Measurements from ENCODE around the gene FAF1.

The FAF1 gene

DNA sequence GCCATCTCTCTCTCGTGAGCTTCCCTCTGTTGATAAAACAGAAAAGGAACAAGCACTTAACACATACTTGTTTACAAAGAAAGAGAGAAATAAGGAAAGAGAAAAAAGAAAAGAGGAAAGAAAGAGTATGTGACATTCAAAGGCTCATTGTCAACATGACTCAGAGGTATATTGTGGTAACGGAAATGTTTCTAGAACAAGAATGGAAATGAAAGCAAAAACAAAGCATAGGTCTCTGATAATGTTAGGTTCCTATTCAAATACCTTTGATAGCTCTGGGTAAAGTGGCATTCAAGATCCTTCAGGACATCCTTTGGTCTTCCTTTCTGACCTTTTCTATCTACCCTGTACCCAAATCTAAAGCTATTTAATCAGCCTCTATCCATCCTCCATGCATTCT lies 469.4 kb downstream of the FAF1 start:
- no peak for DNase-seq (ENCODE audit: low read depth in 2 of 2)

DNA sequence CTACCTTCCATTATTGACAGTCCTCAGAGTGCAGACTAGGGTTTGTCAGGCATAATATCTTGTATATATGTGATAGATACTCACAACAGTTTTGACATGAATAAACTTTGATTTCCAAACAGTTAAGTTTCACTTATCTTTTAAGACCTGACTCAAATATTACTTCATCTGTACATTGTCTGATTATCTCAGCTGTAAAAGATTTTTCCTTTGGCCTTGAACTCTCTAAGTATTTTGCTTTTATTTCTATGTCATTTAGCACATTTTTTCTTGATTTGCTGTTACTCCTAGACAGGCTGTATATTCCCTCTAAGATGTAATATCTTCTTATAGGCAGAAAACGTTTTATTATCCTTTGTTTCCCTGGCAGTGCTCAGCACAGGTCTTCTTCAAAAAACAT lies 471.2 kb downstream of the FAF1 start:
- no peak for DNase-seq (ENCODE audit: low read depth in 2 of 2)

DNA sequence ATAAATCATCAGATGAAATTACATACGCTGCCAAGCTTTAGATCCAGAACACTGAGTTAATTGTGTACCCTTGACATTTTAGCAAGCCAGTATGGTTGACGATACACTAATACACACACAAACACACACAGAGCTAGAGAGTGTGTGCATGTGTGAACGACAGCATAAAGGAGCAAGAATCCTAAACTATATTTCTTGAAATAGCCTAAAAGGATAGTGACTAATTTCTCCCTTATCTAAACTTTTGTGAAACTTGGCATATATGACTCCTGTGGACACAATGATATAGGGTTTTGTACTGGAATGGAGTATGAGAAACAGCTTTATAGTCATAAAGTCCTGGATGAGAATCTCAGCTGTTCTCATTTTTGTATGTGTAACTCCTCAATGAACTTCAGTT lies 471.7 kb downstream of the FAF1 start:
- DNase-seq (ENCODE audit: low read depth in 2 of 2): no peak

DNA sequence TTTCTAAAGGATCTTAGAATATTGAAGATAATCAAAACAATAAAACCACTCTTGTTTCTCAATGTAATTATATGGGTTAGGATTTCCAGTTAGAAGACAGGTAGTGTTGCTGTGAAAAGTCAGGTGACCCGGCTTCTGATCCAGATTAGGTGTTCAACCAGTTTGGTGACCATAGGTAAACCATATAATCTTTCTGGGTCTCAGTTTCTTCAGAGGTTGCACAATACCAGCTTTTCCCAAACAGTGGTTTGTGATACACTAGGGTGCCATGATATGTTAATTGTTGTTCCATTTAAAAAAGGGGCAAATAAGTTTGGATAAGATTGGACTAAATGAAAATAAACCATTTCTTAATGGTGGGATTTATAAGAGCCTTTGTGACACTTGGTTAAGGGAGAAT lies 472.3 kb downstream of the FAF1 start:
- no peak for DNase-seq (ENCODE audit: low read depth in 2 of 2)

DNA sequence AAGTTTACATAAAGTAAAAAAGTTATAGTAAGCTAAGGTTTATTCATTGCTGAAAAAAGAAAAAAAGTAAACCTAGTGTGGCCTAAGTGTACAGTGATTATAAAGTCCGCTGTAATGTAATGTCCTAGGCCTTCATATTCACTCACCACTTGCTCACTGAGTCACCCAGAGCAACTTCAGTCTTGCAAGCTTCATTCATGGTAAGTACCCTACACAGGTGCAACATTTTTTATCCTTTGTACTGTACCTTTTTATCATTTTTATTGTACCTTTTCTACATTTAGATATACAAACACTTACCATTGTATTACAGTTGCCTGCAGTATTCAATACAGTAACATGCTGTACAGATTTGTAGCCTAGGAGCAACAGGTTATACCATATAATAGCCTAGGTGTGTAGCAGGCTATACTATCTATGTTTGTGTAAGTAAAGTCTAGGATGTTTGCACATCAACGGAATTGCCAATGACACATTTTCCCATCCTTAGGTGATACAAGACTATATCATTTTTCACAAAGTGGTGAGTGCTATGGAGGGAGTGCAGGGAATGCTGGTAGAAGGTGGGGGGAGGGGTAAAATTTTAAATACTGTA lies 478.8 kb downstream of the FAF1 start:
- no peak for DNase-seq (ENCODE audit: low read depth in 2 of 2)

DNA sequence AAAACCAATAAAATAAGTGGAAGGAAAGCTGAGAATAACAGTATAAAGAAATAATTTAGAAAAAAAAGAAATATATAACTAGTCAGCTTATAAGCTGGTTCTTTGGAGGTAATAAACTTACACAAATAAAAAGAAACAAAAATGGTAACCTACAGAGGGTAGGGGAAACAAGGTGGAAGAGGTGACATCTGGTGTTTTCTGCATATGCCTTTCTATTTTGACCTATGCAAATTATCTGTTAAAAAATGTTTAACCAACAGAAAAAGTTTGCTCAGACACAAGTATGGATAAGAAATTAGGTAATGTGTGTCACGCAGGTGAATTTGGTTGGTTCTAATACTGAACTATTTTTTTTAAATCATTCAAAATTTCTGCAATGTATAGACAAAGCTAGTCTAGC lies 483.3 kb downstream of the FAF1 start:
- no peak for DNase-seq (ENCODE audit: low read depth in 2 of 2)

DNA sequence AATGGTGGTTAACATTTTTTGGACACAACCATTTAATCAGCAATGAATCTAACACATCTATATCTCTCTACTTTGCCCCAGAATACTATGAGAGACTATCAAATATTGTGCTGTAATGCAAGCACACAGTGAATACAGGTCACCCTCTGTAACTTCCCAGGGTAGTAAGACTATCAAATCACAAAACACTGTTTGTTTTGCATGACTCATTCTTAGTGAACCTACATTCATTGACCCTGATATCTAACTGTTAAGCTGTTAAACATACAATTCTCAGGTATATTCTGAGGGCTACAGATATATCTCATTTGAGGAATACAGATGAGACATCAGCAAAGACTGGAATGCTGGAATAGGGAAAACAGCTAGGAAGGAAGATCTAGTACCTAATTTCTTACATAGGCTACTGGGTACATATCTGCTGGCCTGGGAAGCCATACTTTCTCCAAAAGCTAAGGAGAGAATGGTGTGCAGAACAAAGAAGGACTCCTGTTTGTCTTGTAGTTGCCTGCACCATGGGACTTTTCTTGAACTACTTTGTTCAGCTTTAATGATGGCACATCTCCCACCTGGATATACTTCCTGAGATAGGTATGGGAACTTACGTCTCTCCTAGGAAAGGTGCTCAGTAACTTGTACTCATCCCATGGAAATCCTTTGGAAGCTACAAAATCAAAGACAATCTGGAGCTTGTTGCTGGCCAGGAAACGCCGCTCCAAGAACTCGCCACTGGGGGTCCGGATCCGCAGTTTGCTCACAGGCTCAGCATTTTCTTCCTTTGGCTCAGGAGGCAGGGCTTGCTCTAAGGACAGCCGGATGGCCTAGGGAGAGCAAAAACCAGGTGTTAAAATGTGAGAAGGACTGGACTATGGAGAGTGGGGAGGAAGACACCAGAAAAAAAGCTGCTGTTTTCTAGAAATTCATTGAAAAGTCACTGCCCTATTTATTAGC lies 484.9 kb downstream of the FAF1 start:
- no peak for DNase-seq (ENCODE audit: low read depth in 2 of 2)

DNA sequence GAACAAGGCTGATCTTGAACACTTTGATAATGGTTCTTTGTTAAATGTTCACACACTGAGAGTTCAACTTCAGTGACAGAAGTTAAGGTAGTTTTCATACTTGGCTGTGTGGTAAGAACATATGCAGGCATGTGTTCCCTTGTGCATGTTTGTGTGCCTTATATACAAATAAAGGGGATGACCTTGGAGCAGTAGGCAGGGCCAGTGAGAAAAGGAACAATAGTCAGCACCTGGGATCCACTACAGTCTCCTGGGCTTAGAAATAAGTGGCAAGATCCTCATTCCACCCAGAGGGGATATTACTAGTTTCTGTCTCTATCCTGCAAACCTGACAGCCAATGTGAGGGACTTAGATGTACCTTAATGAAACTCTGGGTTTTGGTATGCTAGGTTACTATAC lies 486.6 kb downstream of the FAF1 start:
- no peak for DNase-seq (ENCODE audit: low read depth in 2 of 2)

DNA sequence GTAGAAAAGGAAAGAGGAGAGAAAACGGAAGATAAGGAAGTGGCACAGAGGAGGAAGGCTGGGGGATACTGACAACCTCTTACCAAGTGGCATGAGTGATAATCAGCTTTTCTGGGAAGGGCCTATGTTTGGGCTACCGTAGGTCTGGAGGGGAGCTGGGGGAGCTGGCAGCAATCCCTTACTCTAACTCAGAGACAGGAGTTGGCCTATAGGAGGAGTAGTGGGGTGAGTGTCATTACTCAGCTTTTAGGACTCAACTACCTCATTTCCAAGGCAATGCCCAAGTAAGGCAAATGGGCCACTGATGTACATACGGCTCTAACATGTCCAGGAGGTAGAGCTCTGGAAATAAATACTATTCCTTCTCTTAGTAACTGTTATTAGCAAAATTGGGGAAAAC lies 488.1 kb downstream of the FAF1 start:
- no peak for DNase-seq (ENCODE audit: low read depth in 2 of 2)

DNA sequence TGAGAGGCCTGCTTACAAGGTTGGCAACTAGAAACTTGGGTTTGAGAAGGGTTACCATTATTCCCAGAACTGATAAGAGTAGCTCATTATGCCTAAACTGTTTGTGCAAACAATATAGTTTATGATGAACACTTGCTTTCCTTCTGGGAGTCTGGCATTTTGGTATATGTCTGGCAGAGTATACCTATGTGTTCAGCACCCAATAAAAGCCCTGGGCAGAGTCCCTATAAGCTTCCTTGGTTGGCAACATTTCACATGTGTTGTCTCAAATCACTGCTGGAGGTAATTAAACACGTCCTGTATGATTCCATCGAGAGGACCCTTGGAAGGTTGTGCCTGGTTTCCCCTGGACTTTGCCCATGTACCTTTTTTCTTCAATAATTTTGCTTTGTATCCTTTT lies 497.1 kb downstream of the FAF1 start:
- no peak for DNase-seq (ENCODE audit: low read depth in 2 of 2)

DNA sequence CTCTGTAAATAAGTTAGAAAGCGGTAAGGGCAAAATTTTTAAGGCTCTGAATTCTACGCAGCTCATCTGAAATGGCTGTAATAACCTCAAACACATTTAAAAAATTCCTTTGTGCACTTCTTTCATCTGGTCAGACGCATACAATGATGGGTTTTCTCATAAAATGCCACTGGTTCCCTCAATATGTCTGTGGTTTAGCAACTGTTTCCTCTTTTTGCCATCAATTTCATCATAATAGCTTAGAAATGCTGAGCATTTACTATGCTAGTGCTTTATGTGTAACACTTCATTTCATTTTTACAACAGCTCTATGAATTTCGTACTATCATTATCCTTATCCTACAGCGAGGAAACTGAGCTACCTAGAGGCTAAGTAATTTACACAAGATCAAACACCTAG lies 501.6 kb downstream of the FAF1 start:
- DNase-seq (ENCODE audit: low read depth in 2 of 2): no peak

DNA sequence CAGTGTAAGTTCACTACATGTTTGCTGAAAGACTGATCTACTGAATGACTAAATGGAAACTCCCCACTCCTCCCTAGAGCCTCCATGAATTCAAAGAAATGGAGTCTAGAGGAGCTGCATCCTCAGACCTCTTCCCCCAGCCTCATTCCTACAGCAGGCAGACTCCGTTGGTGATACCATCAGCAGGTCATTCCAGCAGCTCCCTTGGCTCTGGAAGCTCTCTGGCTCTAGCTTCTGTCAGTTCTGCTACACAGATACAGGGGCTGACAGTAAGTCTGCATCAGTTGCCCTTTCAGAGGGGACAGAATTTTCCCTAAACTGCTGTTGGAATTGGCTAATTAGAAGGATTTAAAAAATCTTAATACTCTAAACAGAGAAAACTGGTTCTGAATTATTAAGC lies 505.2 kb downstream of the FAF1 start:
- no peak for DNase-seq (ENCODE audit: low read depth in 2 of 2)

DNA sequence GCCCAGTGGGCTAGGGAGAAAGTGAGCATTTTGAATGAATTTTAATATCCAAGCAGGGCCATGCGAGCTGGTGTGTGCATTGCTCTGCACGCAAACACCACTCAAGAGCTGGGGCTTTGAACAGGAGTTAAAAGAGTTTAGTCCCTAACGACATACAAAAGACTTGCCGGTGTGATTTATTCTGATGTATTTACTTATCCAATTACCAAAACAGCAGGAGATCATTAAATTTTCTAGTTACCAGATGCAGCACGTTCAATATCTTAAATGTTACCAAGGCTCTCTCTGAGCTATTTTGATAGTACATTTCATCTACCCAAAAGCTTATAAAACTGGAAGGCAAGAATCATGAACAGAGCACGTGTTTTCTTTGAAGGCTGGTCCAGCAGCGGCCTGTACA lies 506.8 kb downstream of the FAF1 start:
- no peak for DNase-seq (ENCODE audit: low read depth in 2 of 2)

DNA sequence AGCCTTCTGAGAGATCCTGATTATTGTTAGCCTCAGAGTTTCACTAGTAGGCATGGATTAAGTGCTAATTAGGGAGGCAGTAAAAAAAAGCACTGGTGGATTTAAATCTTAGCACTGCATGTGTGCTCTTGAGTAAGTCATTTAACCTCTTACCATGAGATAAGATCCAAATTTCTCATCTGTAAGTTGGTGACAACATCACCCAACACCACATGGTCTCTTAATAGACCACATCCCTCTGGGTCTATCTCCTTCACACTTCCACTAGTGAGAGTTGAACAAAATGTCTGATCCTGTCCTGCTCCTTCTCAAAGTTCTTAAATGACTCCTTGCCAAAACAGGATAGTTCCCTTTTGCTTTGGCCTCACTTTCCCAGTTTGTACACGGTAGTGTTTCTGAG lies 507.4 kb downstream of the FAF1 start:
- no peak for DNase-seq (ENCODE audit: low read depth in 2 of 2)

DNA sequence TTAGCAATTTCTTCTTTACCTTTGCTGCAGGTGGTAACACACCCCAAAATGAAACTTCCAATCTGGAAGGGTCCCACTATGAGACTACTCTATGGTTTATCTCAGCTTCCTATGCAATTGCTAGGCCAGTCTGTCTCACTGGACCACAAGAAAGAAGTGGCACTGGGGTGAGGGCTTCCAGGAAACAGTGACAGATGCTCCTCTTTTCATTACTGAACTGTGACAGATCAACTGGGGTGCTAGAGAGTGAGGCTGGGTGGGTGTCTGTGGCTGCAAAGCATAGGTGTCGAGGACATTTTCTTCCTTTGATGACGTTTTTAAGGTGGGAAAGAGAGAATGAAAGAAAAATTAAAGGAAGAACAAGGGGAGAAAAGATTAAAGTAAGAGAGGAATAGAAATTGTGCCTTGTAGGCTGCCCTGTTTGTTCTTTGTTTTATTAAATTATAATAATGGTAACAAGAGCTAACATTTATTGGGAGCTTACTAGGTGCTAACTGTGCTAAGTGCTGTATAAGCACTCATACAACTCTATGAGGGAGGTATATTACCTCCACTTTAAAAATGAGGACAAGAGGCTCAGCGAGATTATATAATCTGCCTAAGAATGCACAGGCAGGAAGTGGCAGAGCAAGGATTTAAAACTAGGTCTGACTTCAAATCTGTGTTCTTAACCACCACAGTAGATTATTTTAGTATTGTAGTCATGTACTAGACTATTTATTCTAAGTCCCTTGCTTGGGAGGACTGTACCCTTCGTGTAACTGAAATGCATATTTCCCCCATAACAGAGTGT lies 509.0 kb downstream of the FAF1 start:
- no peak for DNase-seq (ENCODE audit: low read depth in 2 of 2)

DNA sequence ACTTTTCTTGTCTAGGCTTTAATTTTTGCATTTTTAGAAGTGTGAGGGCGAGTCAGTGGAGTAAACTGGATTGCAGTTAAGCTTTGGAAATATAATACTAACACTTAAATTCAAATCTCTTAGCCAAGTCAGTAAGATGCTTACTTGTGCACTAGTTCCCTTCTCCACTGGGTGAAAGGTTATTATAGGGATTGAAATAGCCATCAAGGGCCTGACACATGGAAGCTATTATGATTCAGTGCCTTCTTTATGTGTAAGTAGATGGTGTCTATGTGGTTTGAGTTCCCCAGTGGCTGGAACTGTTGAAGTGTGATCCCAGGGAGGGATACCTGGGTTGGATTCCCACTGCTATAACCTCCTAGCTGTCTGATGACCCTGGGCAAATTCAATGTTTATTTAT lies 512.1 kb downstream of the FAF1 start:
- no peak for DNase-seq (ENCODE audit: low read depth in 2 of 2)

DNA sequence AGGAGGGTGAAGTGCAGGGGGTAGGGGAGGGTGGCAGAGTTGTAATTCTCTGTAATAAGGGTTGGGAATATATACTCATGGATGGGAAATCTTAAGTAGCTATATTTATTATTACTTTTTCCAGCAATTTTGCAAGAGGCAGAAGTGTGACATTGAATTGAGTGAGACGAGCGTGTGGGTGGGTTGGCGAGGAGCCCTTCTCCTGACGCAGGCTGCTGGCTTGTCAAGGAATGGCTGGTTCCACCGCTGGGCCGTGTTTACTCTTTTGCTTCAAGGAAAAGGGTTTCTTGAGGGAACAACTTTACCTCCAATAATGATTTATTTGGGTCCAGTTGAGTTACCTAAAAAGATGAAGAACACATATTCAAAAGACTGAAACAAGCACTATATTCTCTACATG lies 518.9 kb downstream of the FAF1 start:
- DNase-seq (ENCODE audit: low read depth in 2 of 2): no peak

DNA sequence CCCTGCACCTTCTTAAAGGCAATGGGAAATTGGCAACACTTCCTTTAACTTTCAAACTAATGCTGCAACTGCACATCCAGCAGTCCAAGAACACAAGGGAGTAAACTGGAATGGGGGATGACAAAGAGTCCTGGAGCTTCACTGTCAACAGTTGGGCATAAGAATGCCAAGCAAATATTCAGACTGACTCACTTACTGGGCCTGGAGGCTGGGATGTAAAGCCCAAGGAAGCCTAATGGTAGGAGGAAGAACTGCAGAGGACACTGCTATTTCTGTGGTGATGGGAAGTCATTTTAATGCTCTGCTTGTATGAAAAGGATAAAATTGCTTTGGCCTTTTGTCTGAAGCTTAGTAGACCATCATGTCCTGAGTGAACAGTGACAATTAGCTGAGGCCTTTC lies 521.1 kb downstream of the FAF1 start:
- no peak for DNase-seq (ENCODE audit: low read depth in 2 of 2)

DNA sequence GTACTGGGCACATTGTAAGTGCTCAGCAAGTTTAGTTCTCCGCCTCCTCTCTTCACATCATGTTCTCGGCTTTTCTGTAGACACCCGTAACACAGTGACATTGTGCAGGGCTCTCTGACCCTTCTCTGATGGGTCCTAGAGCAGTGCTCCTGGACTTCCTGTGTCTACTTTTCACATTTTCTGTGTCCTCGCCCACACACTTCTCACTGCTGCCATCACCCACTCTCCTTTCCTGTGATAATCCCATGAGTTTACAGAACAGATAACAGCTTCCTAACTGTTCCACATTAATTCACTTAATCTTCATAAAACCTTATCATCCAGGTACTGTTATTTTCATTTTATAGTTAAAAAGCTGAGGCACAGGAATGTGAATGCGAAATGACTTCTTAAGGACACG lies 523.6 kb downstream of the FAF1 start:
- no peak for DNase-seq (ENCODE audit: low read depth in 2 of 2)

DNA sequence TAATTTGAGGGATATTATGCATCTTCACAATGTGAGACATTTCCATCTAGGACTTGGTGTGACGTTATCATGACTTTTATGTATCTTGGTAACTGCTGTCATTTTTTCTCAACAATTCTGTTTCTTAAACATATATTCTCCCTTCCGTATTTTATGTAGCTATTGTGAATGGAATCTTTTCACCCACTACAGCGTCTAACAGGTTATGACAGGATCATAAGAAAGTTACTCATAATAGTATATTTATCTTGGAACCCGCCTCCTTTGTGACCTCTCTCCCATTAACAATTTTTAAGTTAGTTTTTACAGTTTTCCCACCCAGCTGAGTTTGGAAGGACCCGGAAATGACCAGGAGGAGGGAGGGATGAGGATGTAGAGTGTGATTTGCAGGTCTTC lies 530.1 kb downstream of the FAF1 start:
- DNase-seq (ENCODE audit: low read depth in 2 of 2): no peak

DNA sequence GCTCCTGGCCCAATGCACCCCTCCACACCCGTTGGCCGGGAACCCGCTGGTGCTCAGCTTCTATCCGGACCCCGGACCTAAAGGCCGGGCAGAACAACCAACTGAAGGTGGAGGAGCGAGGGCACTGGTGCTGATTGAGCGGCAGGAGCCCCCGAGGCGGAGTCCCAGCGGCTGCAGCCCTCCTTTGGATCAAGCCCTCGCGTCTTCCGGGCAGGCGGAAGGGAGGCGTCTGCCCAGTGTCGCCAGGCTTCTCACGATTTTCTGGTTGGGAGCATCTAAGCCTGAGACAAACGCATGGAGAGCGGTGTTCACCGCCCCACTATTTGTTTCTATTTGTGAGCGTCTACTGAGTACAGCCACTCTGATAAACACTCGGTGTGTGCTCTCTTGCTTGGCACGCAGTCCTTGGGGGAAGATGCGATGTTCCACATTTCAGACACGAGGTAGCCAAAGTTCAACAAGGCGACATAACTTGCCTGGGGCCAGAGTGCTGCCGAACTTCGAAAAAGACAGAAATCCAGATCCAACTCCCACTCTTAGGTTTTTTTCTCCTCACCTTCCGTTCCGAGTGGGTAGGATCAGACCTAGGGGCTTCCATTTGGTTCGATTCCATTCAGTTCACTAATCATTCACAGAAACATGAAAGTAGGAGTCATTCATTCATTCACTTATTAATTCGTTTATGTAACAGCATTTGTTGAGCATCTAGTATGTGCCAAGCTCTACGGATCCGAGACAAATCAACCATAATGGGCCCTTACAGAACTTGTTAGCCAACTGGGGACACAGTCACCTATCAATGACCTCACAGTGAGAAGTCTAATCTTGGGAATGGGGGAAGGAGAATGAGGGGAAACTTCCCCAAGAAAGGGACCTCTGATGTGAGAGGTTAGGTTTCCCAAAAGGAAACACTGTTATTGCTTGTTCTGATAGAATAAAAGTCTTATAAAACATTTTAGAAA lies 532.0 kb downstream of the FAF1 start:
- no peak for DNase-seq (ENCODE audit: low read depth in 2 of 2)
